GM19193 (cell line): ENCODE data around the gene DMRTB1.

Experiments
- POLR2A ChIP-seq: IDR thresholded peaks from 4 replicates; pipeline ENCODE4 v1.6.1; 2011; ENCODE audit not compliant: insufficient read depth, insufficient read length; ENCODE audit errors: extremely low read depth

The DMRTB1 gene

GRCh38 chr1:53470584-53470983 is 11.4 kb downstream of the DMRTB1 start:
- TF ChIP-seq POLR2A: no peak

GRCh38 chr1:53471000-53471399 is 11.8 kb downstream of the DMRTB1 start:
- TF ChIP-seq POLR2A: no peak

GRCh38 chr1:53473463-53473862 is 14.3 kb downstream of the DMRTB1 start:
- no peak for TF ChIP-seq POLR2A

GRCh38 chr1:53475664-53476063 is 16.5 kb downstream of the DMRTB1 start:
- no peak for TF ChIP-seq POLR2A

- TF ChIP-seq POLR2A: no peak
Observed at GRCh38 chr1:53476579-53476978, 17.4 kb downstream of the DMRTB1 start.

GRCh38 chr1:53477651-53478501 is 18.7 kb downstream of the DMRTB1 start:
- no peak for TF ChIP-seq POLR2A

GRCh38 chr1:53478502-53478818 is 19.3 kb downstream of the DMRTB1 start:
- TF ChIP-seq POLR2A: no peak

GRCh38 chr1:53480678-53481077 is 21.5 kb downstream of the DMRTB1 start:
- no peak for TF ChIP-seq POLR2A

- TF ChIP-seq POLR2A: no peak
Observed at GRCh38 chr1:53481456-53481855, 22.3 kb downstream of the DMRTB1 start.

- TF ChIP-seq POLR2A: no peak
Observed at GRCh38 chr1:53482441-53483153, 23.4 kb downstream of the DMRTB1 start.

GRCh38 chr1:53483170-53483569 is 24.0 kb downstream of the DMRTB1 start:
- no peak for TF ChIP-seq POLR2A

- TF ChIP-seq POLR2A: no peak
Observed at GRCh38 chr1:53483656-53484055, 24.5 kb downstream of the DMRTB1 start.

- no peak for TF ChIP-seq POLR2A
Observed at GRCh38 chr1:53484705-53485477, 25.7 kb downstream of the DMRTB1 start.

- no peak for TF ChIP-seq POLR2A
Observed at GRCh38 chr1:53485478-53486394, 26.5 kb downstream of the DMRTB1 start.
